RKO (cell line): Measurements from ENCODE around the gene PLET1.
A peak's percentile ranks its signal among the peaks of the same experiment; 100 is the strongest.

Source experiments
- DNase-seq: peaks from one replicate; pipeline ENCODE4 v3.0.0-alpha.2; 2016; ENCODE audit warnings: low spot score

PLET1 gene

DNA sequence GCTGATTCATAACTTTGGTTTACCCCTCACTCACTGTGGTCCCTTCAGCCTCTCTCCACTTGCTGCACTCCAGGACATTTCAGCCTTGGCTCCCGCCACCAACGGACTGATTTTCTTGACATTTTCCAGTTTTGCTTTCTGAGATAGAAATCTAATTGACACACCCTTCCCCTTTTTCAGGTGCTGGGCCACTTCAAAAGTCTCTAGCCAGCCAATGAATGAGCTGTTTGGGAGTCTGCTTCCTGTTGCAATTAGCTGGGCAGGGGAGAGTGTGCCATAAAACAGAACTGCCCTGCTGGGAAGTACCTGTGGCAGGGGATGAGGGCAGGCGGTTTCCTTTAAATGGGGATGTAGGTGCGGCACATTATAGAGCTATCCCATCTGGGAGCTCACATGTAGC is 21.1 kb upstream of the PLET1 start:
- DNase-seq: no peak

- DNase-seq: peak; percentile 85
These were observed 19.8 kb upstream of the PLET1 start for GRCh38 chr11:112280268-112281126.

DNA sequence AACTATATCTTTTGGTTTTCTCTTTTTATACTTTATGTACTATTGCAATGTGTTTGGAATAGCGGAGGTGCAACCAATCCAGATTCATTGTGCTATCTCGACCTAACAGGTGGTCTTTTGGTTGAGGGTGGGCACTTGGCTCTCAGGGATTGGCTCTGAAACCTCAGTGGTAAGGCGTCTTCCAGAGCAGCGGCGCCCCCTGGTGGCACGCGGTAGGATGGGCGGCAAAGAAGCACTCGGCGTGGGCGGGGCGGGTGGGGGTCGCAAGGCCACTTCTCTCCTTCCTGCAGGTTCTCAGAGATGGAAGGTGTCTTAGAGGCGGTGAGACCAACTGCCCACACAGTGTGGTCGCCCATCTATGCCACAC is 19.2 kb upstream of the PLET1 start:
- DNase-seq: peak; percentile 49

DNA sequence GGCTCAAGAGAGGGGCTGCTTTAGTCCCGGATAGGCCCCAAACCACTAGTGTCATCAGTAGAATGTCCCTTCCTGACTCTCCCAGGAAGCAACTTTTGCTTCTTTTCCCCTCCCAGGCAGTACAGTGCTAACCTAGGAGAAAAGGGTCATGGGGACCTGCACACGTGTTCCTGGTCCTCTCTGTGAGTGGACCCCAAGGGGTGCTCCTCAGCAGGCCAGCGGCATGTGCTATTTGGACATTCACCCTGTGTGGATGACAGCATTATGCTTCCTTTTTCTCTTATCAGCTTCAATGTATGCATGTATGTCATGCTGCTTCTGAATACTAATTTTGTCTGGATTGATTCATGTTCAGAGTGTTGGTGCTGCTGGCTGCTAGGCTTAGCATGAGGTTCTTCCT is 18.1 kb upstream of the PLET1 start:
- DNase-seq: no peak

DNA sequence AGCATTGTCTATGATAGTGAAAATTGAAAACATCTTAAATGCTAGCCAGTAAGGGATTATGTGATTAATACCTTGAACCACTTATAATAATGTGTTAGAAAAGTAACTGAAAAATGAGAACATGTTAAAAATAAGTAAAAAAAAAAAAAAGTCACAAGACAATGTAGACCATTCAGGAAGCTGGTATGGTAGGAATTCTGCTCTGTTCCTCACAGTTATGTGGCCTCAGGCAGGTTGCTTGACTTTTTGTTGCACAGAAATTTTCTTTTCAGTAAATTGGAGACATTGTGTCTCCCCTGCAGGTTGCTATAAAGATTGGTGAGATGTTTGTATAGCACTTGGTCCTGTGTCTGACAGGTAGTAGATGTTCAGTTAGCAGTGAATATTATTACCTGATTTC is 17.3 kb upstream of the PLET1 start:
- DNase-seq: no peak

DNA sequence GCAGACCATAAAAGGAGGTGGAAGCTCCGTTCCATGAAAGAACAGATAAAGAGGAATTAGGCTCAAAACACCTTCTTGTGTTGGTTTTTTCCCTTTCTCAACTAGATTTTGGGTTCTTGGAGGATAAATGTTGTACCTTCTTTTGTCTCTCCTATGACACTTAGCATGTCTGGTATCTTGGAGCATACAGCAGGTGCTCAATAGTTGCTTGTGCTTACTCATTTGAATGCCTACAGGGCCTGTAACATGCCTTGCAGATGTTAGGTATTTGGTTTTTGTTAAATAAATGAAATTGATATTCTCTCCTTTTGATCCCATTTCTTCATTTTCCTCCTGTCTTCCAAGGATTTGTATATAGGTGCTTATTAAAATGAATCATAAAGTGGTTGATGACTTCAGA is 16.4 kb upstream of the PLET1 start:
- no peak for DNase-seq

- no peak for DNase-seq
These were observed 13.5 kb upstream of the PLET1 start for GRCh38 chr11:112274007-112274783.

DNA sequence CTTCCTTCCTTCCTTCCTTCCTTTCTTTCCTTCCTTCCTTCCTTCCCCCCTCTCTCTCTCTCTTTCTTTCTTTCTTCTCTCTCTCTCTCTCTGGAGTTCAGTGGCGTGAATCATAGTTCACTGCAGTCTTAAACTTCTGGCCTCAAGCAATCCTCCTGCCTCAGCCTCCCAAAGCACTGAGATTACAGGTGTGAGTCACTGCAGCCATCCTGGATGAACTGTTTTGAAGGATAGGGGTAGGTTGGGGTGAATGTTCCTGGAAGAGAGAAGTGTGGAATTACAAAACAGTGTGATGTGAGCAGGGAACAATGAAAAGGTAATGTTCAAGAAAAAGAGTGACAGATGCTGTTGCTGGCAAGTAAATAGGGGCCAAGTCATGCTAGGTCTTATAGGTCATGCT is 12.4 kb upstream of the PLET1 start:
- no peak for DNase-seq

GRCh38 chr11:112271242-112271641 is 10.6 kb upstream of the PLET1 start:
- no peak for DNase-seq

- no peak for DNase-seq
These were observed 10.0 kb upstream of the PLET1 start for GRCh38 chr11:112270551-112271180.

DNA sequence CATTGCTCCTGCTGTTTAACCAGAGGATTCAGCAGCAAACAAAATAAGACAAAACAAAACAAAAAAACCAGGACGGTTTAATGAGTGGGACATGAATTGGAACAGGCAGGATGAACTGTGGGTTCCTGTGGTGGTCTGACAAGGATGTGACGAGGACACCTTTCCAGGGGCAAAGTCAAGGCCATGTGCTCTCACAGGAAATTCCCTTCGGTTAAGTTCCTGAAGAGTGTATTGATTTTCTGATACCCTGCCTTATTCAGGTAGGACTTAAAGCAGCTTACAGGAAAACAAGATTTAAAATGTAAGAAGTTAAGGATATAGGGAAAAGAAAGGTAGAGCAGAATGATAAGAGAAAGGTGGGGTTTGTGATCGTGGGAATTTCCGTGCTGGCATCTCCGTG is 8.5 kb upstream of the PLET1 start:
- DNase-seq: no peak

GRCh38 chr11:112268406-112268805 is 7.7 kb upstream of the PLET1 start:
- no peak for DNase-seq

GRCh38 chr11:112267188-112267591 is 6.5 kb upstream of the PLET1 start:
- DNase-seq: no peak

DNA sequence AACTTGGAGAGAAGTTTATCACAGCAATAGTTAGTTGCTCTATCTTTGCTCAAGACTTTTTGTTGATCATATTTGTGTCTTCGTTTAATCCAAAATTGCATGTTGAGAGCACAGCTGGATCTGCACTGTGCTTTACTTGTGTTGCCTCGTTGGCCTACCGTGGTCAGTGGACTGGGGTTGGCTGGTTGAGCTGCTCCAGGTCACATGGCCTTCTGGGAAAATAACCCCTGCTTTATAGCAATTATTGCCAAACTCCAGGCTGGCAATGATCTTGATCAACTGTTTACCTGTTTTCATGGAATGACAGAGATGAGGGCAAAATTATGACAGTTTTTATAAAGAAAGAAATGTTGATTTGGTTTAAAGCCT is 5.7 kb upstream of the PLET1 start:
- DNase-seq: no peak

- no peak for DNase-seq
These were observed 5.2 kb upstream of the PLET1 start for GRCh38 chr11:112265659-112266409.

DNA sequence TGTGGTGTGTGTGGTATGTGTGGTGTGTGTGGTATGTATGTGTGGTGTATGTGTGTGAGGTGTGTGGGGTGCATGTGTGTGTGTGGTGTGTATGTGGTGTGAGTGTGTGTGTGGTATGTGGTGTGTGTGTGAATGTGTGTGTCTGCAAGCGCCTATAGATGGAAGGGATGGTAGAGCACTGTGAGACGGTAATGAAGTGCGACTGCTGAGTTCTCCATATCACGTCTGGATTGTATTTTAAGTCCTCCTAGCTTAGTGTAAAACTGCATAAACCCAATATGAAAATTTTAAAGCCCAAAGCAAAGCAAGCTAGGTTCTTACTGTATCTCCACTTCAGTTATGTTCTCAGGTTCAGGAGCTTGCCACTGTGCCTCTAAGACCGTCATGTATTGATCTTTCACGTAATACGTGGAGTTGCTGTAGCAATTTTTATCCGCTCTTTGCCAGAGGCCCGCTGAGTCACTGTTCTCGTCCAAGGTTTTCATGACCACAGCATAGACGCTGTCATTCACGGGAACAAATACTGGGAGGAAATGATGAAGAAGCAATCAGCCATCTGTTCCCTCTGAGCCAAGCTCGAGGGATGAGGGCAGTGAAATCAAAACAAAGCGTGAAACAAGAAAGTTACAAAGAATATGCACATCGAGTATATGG is 5.5 kb downstream of the PLET1 start:
- DNase-seq: peak; percentile 8

- no peak for DNase-seq
These were observed 6.9 kb downstream of the PLET1 start for GRCh38 chr11:112253605-112254242.

GRCh38 chr11:112249871-112250610 is 10.6 kb downstream of the PLET1 start:
- no peak for DNase-seq

- DNase-seq: no peak
These were observed 12.5 kb downstream of the PLET1 start for GRCh38 chr11:112248201-112248600.

DNA sequence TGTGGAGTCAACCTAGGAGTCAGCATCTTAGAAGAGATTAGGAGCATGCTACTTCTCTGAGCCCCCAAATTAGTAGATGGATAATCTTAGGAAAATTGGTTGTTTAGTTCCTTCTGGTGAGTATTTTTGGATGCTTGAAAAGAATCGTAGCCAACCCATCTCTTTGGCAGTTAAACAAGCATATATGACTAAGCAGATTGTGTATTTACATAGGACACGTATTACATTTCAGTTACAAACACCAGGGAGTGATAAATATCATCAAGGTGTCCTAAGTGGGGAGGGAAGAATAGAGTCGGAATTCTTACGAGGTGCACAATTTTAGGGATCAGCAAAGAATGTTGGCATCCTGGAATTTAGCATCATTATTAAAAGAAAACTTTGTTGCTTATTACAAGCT is 13.5 kb downstream of the PLET1 start:
- no peak for DNase-seq

DNA sequence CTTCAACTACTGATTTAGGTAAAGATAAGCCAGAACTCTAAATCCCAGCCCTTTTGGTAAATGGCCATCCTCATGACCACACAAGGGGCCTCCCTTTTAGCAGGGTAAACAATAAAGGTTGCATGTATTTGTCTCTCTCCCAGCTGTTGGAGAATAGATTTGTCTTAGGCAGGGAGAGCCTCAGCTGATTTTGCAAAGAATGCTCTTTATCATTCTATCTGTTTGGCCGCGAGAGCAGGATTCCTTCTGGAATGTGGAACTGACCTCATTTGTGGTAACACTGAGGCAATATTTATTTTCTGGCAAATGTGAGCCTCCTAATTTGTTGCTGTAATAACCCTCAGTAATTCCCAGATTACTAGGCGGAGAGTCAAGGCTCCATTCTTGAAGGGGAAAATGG is 19.2 kb downstream of the PLET1 start:
- no peak for DNase-seq
